AG04449 (cell line): Measurements from ENCODE around the gene CENPE.

Experiments
- CTCF ChIA-PET: fragments of 350-600 bp; formaldehyde crosslinking; extraction: SDS; loops from one replicate; lab custom pipeline; 2021; ENCODE audit warnings: antibody characterized with exemption; lab: Yijun Ruan, JAX
- POLR2A ChIA-PET: fragments of 400-600, 350-600 bp; formaldehyde crosslinking; extraction: SDS; loops from one replicate; lab custom pipeline; 2020; ENCODE audit warnings: antibody characterized with exemption, inconsistent platforms; lab: Yijun Ruan, JAX
- DNase-seq: peaks from one replicate; pipeline ENCODE4 v3.0.0-alpha.2; 2010; ENCODE audit warnings: low read depth, low spot score
- H3K4me3 ChIP-seq: 2 replicates; pipeline ENCODE4 v1.5.1; 2011; ENCODE audit warnings: low read depth, mild to moderate bottlenecking, control low read depth, low read length
- TF ChIP-seq, protein P1 (sequence below): IDR thresholded peaks from one replicate; pipeline ENCODE4 v1.5.1; 2011; ENCODE audit warnings: mild to moderate bottlenecking, moderate library complexity, low read length, control low read depth, inconsistent platforms; ENCODE audit not compliant: insufficient read depth; ENCODE audit errors: missing control alignments

CENPE gene

DNA sequence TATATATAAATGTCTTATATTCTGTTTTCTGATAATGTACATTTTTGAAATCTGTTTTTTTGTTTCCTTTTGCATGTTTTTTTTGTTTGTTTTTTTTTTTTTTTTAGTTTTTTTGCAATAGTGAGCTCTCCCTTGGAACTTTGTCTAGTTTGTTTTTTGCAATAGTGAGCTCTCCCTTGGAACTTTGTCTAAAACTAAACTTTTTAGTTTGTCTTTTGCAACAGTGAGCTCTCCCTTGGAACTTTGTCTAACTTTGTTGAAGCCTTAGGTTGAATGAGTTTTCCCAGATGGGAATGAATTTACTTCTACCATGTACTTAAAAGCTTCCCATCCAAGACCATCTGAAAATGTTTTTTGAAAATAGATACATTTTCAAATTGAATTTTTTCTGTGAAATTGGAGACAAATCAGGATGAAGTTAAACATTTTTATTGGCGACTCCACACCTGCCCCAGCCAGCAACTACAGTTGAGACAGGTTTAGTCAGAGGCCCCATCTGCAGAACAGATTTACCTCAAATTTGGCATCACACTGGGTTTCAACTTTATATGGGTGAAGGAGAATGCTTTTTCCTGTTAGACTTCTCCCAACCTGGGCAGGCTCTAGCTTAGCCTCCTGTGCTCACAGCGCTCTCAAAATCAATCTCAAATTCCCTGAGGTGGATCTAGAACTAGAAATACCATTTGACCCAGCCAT, 137.5 kb downstream of the CENPE start:
- ChIA-PET POLR2A (no interaction called here), CTCF (no interaction called here)
- no peak overlapping the region for H3K4me3 ChIP-seq
- DNase-seq = no peak
- TF ChIP-seq, protein P1, sequence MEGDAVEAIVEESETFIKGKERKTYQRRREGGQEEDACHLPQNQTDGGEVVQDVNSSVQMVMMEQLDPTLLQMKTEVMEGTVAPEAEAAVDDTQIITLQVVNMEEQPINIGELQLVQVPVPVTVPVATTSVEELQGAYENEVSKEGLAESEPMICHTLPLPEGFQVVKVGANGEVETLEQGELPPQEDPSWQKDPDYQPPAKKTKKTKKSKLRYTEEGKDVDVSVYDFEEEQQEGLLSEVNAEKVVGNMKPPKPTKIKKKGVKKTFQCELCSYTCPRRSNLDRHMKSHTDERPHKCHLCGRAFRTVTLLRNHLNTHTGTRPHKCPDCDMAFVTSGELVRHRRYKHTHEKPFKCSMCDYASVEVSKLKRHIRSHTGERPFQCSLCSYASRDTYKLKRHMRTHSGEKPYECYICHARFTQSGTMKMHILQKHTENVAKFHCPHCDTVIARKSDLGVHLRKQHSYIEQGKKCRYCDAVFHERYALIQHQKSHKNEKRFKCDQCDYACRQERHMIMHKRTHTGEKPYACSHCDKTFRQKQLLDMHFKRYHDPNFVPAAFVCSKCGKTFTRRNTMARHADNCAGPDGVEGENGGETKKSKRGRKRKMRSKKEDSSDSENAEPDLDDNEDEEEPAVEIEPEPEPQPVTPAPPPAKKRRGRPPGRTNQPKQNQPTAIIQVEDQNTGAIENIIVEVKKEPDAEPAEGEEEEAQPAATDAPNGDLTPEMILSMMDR = no peak
